ENCODE measurements around the gene TARS1. TPM values are rescaled to one million over a fixed set of nuclear protein-coding genes. Genes with fewer than 3 reads are reported as not detected.

The TARS1 gene
- total and polyA plus RNA-seq, 2 of the 8 experiments (the other 6 are each of a cell fraction or from before 2014, with no cell fraction given): 94.4 to 445 TPM

GRCh38 chr5:33501899-33502298 lies 61.1 kb downstream of the TARS1 start (continued):
- TF ChIP-seq CBX8 (IDR thresholded peaks at IDR 0.05; ENCODE audit: borderline replicate concordance, low read depth, low read length) (no peak), EZH2 (IDR thresholded peaks at IDR 0.05; ENCODE audit: low read depth, low read length, severe bottlenecking) (no peak), POLR2A (IDR thresholded peaks at IDR 0.05; ENCODE audit: control extremely low read depth in 1 of 2, low read depth in 2 of 2, low read length in 2 of 2) (no peak)
- TF ChIP-seq, protein P1, sequence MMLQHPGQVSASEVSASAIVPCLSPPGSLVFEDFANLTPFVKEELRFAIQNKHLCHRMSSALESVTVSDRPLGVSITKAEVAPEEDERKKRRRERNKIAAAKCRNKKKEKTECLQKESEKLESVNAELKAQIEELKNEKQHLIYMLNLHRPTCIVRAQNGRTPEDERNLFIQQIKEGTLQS (IDR thresholded peaks at IDR 0.05; ENCODE audit: insufficient read depth, low read depth, low read length): no peak
